HG03342 (cell line): ENCODE results near the gene CSHL1.
"Not testable (repeated sequence)": the region's sequence is repeated elsewhere in the genome, so short reads cannot be mapped to it uniquely, and the experiment has no call there.

Source experiments
- ATAC-seq: cut with Tn5 transposase; IDR thresholded peaks from one replicate; pipeline ENCODE4 v1.9.1; 2021; ENCODE audit warnings: mild to moderate bottlenecking, moderate library complexity; ENCODE audit not compliant: unreplicated experiment

CSHL1 gene

GRCh38 chr17:63940584-63940983 lies 29.5 kb upstream of the CSHL1 start:
- no peak for ATAC-seq

GRCh38 chr17:63939884-63940283 lies 28.8 kb upstream of the CSHL1 start:
- ATAC-seq: no peak

GRCh38 chr17:63939401-63939800 lies 28.3 kb upstream of the CSHL1 start:
- no peak for ATAC-seq

- ATAC-seq: no peak
Observed at GRCh38 chr17:63937920-63938319, 26.9 kb upstream of the CSHL1 start.

GRCh38 chr17:63937319-63937718 lies 26.3 kb upstream of the CSHL1 start:
- ATAC-seq: no peak

GRCh38 chr17:63934183-63935112 lies 23.4 kb upstream of the CSHL1 start:
- ATAC-seq: no peak

GRCh38 chr17:63933598-63933997 lies 22.5 kb upstream of the CSHL1 start:
- ATAC-seq: no peak

GRCh38 chr17:63932721-63933120 lies 21.7 kb upstream of the CSHL1 start:
- ATAC-seq: peak; percentile 6

GRCh38 chr17:63931981-63932561 lies 21.0 kb upstream of the CSHL1 start, which contains the start of gene CD79B:
CD79B (minus strand) TSS chr17:63932331; CDS start chr17:63932261, 70 bp downstream.
- peak; percentile 80 for ATAC-seq

GRCh38 chr17:63930951-63931575 lies 20.0 kb upstream of the CSHL1 start:
- peak; percentile 41 for ATAC-seq

- ATAC-seq: no peak
Observed at GRCh38 chr17:63929860-63930766, 19.1 kb upstream of the CSHL1 start.

GRCh38 chr17:63928966-63929695 lies 18.1 kb upstream of the CSHL1 start:
- ATAC-seq: no peak

- no peak for ATAC-seq
Observed at GRCh38 chr17:63928172-63928666, 17.2 kb upstream of the CSHL1 start.

- no peak for ATAC-seq
Observed at GRCh38 chr17:63927464-63928171, 16.6 kb upstream of the CSHL1 start.

GRCh38 chr17:63926164-63926563 lies 15.1 kb upstream of the CSHL1 start:
- ATAC-seq: no peak

- ATAC-seq: no peak
Observed at GRCh38 chr17:63925615-63926014, 14.6 kb upstream of the CSHL1 start.

GRCh38 chr17:63922402-63922801 lies 11.3 kb upstream of the CSHL1 start:
- peak; percentile 57 for ATAC-seq

- ATAC-seq: not testable (repeated sequence)
Observed at GRCh38 chr17:63920779-63921178, 9.7 kb upstream of the CSHL1 start.

GRCh38 chr17:63920050-63920449 lies 9.0 kb upstream of the CSHL1 start:
- ATAC-seq: not testable (repeated sequence)
